ENCODE results near the gene ENGASE.

Gene ENGASE

DNA sequence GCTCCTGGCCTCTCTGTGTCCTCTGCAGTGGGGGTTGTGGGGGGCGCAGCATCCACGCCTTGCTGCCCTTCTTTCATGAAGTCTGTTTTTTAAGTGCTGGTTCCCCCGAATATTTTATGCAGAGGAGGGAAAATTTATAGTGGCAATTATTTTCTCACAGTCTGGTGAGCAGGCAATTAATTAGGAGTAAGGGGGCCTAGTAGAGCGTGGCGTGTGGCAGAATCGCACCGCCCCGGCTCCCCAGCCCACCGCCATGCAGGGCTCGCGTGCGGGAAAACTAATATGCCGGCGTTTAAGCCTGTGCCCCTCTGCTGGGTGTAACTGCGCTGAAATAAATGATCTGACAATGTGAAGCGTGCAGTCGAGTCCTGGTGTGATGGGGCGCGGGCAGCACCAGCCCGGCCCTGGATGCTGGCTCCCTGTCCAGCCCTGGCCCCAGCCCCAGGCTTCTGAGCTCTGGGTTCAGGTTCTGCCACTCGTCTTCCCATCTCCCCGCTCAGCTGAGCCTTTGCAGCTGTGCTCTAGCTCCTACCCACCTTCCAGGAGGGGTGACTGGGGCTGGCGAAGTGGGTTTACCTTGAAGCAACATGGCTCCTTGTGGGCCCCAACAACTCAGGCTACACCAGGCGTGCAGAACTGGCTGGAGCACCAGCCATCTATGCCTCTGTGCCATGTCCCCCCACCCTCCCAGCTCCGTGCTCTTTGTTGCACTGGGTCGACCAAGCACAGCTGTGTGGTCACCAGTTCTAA is 13.8 kb downstream of the ENGASE start:
- Histone ChIP-seq H3K27ac (no peak overlapping the region), H3K36me3 (ENCODE audit: insufficient read depth, low read length) (no peaks in the 10 kb centered on the region), H3K9ac (ENCODE audit: insufficient read length) (no peak overlapping the region), H3K9me3 (ENCODE audit: low read depth, low read length) (no peaks in the 10 kb centered on the region), H3K4me3 (no peak overlapping the region)
- TF ChIP-seq FOXP2 (optimal IDR thresholded peaks at IDR 0.05; ENCODE audit: control extremely low read depth, extremely low read length, insufficient read depth) (no peak), POLR2AphosphoS5 (IDR thresholded peaks at IDR 0.05; ENCODE audit: borderline replicate concordance, low read depth, low read length) (no peak), EZH2 (IDR thresholded peaks at IDR 0.05) (no peak)
- no peak for DNase-seq (ENCODE audit: low read depth, low spot score)

DNA sequence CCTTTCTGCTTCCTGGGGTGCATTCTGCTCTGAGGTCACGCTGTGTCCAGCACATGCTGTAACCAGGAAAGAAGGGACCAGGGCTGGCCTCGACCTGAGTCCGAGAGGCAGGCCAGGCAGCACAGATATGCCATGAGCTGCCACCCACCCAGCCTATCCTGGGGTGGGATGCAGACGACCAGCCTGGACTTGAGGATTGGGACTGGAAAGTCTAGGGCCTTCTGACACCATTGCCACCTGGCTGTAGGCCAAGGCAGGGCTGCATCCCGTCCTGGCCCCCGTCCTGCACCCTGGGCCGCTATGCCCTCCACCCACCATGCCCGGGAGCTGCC is 14.3 kb downstream of the ENGASE start:
- no peak for DNase-seq (ENCODE audit: low read depth, low spot score)
- H3K9me3 ChIP-seq (ENCODE audit: low read depth, low read length) = no peaks in the 10 kb centered on the region
- no peak overlapping the region for H3K4me3 ChIP-seq
- H3K27ac ChIP-seq = no peak overlapping the region
- no peaks in the 10 kb centered on the region for H3K36me3 ChIP-seq (ENCODE audit: insufficient read depth, low read length)
- TF ChIP-seq POLR2AphosphoS5 (IDR thresholded peaks at IDR 0.05; ENCODE audit: borderline replicate concordance, low read depth, low read length) = no peak
- no peak for TF ChIP-seq EZH2 (IDR thresholded peaks at IDR 0.05)
- TF ChIP-seq FOXP2 (optimal IDR thresholded peaks at IDR 0.05; ENCODE audit: control extremely low read depth, extremely low read length, insufficient read depth) = no peak
- H3K9ac ChIP-seq (ENCODE audit: insufficient read length) = no peak overlapping the region

DNA sequence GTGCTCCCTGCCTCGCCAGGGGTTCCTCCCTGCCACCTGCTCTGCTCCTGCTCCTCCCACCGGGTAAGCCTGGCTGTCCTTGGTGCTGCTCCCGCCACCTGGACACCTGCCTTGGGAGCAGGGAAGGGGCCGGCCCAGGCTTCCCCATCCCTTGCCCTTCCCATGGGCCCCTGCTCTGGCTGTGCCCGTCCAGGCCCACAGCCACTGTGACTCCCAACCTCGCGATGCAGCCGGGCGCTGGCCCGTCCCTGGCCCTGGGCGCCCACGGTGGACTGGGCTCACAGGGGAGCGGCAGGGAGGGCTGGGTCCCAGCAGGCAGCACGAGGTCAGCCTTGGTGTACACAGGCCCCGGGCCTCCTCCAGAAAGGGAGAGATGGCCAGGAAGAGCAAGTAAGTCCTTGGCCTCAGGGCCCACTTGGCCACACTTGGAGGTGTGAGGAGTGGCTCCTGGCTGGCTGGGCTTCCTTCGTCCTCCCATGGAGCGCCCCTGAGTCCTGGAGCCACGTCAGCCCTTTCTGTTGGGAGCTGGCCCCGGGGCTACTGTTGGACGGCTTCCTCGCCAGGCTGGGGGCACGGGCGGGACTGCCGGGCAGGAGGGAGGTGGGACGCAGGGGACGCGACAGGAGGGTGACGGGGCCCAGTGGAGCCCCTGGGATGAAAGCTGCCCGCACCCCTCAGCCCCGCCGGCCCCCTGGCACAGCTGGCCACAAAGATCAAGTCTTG is 15.3 kb downstream of the ENGASE start:
- Histone ChIP-seq H3K9ac (ENCODE audit: insufficient read length) (no peak overlapping the region), H3K36me3 (ENCODE audit: insufficient read depth, low read length) (no peaks in the 10 kb centered on the region), H3K27ac (no peak overlapping the region), H3K4me3 (no peak overlapping the region), H3K9me3 (ENCODE audit: low read depth, low read length) (no peaks in the 10 kb centered on the region)
- no peak for DNase-seq (ENCODE audit: low read depth, low spot score)
- TF ChIP-seq EZH2 (IDR thresholded peaks at IDR 0.05) (no peak), POLR2AphosphoS5 (IDR thresholded peaks at IDR 0.05; ENCODE audit: borderline replicate concordance, low read depth, low read length) (no peak), FOXP2 (optimal IDR thresholded peaks at IDR 0.05; ENCODE audit: control extremely low read depth, extremely low read length, insufficient read depth) (no peak)

DNA sequence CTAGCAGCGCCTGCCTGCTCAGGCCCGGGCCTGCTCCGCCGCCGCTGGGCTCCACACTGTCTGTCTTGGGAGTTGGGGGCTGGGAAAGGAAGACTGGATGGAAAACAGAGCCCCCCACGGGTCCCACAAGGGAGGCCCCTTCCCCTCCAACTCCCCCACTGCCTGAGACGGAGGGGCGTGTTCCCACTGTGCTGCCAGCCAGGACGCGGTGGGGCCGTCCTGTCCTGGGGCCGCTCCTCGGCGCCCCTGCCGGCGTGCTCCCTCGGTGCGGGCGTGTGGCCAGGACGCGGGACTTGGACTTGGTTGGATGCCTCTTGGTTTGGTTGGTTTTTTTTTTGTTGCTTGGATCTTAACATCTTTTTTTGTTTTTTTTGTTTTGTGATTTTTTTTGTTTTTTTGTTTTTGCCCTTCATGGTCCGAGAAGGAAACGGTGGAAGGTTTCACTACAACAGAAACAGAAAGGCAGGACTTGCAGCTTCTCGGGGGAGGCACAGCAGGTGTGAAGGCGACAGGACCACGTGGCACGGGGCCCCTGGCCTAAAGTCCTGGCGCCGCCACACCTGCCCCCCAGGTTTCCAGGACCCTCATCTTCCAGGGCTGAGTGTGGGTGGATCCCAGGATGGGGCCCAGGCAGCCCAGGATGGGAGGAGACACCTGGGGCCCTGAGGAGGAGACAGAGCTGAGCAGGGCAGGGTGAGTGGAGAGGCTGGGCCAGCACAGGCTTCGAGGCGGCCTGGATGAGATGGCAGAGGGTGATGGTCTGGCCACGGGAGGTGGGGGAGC is 16.0 kb downstream of the ENGASE start:
- DNase-seq (ENCODE audit: low read depth, low spot score) = no peak
- Histone ChIP-seq H3K36me3 (ENCODE audit: insufficient read depth, low read length) (no peaks in the 10 kb centered on the region), H3K9ac (ENCODE audit: insufficient read length) (no peak overlapping the region), H3K27ac (no peak overlapping the region), H3K4me3 (no peak overlapping the region), H3K9me3 (ENCODE audit: low read depth, low read length) (no peaks in the 10 kb centered on the region)
- TF ChIP-seq POLR2AphosphoS5 (IDR thresholded peaks at IDR 0.05; ENCODE audit: borderline replicate concordance, low read depth, low read length) (no peak), EZH2 (IDR thresholded peaks at IDR 0.05) (no peak)

DNA sequence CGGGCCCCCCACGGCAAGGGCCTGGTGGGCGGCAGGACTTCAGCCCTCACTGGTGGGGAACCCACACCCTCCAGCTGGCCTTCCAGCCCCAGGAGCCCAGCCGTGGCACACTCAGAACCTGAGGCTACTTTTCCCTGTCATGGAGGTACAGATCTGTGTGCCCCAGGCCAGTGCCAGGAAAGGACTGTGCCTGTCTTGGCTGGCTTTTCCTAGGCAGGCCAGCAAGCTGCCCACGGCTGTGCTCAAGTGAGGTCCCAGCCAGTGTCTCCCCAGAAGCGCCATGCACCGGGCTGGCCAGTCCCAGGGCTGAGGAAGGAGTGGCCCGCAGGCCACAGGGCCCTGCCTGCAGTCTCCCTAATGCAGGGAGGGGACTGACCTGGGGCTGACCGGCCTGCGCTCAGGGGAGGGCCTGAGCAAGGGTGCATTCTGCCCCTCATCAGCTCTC is 16.6 kb downstream of the ENGASE start:
- Histone ChIP-seq H3K36me3 (ENCODE audit: insufficient read depth, low read length) (no peaks in the 10 kb centered on the region), H3K9ac (ENCODE audit: insufficient read length) (no peak overlapping the region), H3K27ac (no peak overlapping the region), H3K9me3 (ENCODE audit: low read depth, low read length) (no peaks in the 10 kb centered on the region), H3K4me3 (no peak overlapping the region)
- DNase-seq (ENCODE audit: low read depth, low spot score) = no peak
- no peak for TF ChIP-seq FOXP2 (optimal IDR thresholded peaks at IDR 0.05; ENCODE audit: control extremely low read depth, extremely low read length, insufficient read depth)
- no peak for TF ChIP-seq EZH2 (IDR thresholded peaks at IDR 0.05)
- TF ChIP-seq POLR2AphosphoS5 (IDR thresholded peaks at IDR 0.05; ENCODE audit: borderline replicate concordance, low read depth, low read length) = no peak

DNA sequence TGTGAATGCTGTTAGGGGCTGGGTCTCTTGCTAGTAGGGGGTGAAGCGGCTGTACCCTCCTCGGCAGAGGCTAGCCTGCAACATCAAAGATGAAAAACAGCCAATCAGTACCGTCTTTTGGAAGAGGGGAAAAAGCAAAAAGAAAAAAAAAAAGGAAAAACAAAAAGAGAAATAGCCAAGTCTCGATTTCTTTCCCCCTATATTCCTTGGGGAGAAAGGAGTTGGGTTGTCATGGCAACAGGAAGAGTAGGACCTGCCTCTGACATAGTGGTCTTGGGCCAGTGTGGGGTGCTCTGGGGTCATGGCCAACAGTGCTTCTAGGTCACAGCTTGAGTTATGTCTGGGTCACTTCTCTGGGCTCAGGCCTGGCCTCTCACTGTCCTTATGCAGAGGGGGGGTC is 17.9 kb downstream of the ENGASE start:
- no peaks in the 10 kb centered on the region for H3K36me3 ChIP-seq (ENCODE audit: insufficient read depth, low read length)
- H3K4me3 ChIP-seq = no peak overlapping the region
- no peak overlapping the region for H3K27ac ChIP-seq
- DNase-seq (ENCODE audit: low read depth, low spot score) = no peak
- H3K9ac ChIP-seq (ENCODE audit: insufficient read length) = no peak overlapping the region
- TF ChIP-seq POLR2AphosphoS5 (IDR thresholded peaks at IDR 0.05; ENCODE audit: borderline replicate concordance, low read depth, low read length) (no peak), FOXP2 (optimal IDR thresholded peaks at IDR 0.05; ENCODE audit: control extremely low read depth, extremely low read length, insufficient read depth) (no peak), EZH2 (IDR thresholded peaks at IDR 0.05) (no peak)
- H3K9me3 ChIP-seq (ENCODE audit: low read depth, low read length) = no peaks in the 10 kb centered on the region

DNA sequence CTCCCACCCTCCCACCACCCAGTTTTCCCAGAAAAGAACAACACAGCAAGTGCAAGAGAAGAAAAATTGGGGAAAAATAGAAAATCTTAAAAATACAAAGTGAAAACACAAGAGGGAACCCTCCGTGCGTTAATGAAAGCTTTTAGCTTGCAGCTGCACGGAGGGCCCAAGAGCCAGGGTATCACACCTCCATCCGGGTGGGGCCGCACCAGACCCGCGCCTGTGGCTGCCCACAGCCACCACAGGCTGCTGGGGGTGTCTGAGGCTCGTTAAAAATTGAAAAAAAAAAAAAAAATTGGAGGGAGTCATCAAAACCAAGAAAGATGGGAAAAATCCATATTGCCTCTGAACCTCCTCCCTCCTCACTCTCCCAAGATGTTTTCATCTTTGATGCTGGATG is 18.6 kb downstream of the ENGASE start:
- no peaks in the 10 kb centered on the region for H3K36me3 ChIP-seq (ENCODE audit: insufficient read depth, low read length)
- H3K4me3 ChIP-seq = no peak overlapping the region
- H3K27ac ChIP-seq = no peak overlapping the region
- H3K9me3 ChIP-seq (ENCODE audit: low read depth, low read length) = no peaks in the 10 kb centered on the region
- DNase-seq (ENCODE audit: low read depth, low spot score) = no peak
- no peak overlapping the region for H3K9ac ChIP-seq (ENCODE audit: insufficient read length)
- no peak for TF ChIP-seq FOXP2 (optimal IDR thresholded peaks at IDR 0.05; ENCODE audit: control extremely low read depth, extremely low read length, insufficient read depth)

DNA sequence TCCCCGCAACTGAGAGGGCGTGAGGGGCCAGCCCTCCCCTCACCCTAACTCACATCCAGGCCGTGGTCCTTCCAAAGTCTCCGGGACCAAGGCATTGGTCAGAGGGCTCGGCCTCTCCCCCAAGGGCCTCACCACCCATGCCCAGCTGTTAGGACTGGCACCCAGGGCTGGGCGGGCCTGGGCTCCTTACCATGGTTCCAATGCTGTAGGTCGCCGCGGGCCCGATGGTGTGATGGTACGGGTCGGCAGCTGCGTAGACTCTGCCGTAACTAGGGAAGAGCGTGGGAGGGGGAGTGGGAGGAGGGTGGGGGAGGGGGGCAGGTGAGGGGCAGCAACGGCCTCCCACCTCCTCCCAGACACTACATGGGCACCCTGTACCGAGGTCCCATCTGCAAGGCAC is 19.6 kb downstream of the ENGASE start:
- no peak overlapping the region for H3K4me3 ChIP-seq
- no peak for TF ChIP-seq EZH2 (IDR thresholded peaks at IDR 0.05)
- no peak for TF ChIP-seq FOXP2 (optimal IDR thresholded peaks at IDR 0.05; ENCODE audit: control extremely low read depth, extremely low read length, insufficient read depth)
- no peak for TF ChIP-seq POLR2AphosphoS5 (IDR thresholded peaks at IDR 0.05; ENCODE audit: borderline replicate concordance, low read depth, low read length)
- H3K9ac ChIP-seq (ENCODE audit: insufficient read length) = no peak overlapping the region
- H3K36me3 ChIP-seq (ENCODE audit: insufficient read depth, low read length) = no peaks in the 10 kb centered on the region
- no peak for DNase-seq (ENCODE audit: low read depth, low spot score)
- H3K9me3 ChIP-seq (ENCODE audit: low read depth, low read length) = no peaks in the 10 kb centered on the region
- H3K27ac ChIP-seq = no peak overlapping the region
